Caco-2 (cell line): ENCODE results near the gene OR2L2. TPM values are rescaled to one million over a fixed set of nuclear protein-coding genes. Genes with fewer than 3 reads are reported as not detected.

Experiments
- BruUV-seq: library from RNA; stranded (reverse); fragments of 400-500 nt; replicated peaks from 2 replicates; lab custom pipeline; 2021; lab: Mats Ljungman, UMichigan
- CTCF ChIA-PET: fragments of 300-600 bp; sonication (Branson Sonifier 250); formaldehyde crosslinking; loops from one replicate; lab custom pipeline; 2022; ENCODE audit warnings: antibody characterized with exemption; lab: Charles Lee
- POLR2A ChIA-PET: fragments of 300-600 bp; sonication (Branson Sonifier 250); formaldehyde crosslinking; loops from one replicate; lab custom pipeline; 2022; ENCODE audit warnings: antibody characterized with exemption; lab: Charles Lee
- DNase-seq, 2 experiments: peaks; one replicate each; pipeline versions ENCODE4 v3.0.0 to v3.0.0-alpha.2; 2020 to 2022
- H3K27me3 ChIP-seq: replicated peaks from 2 replicates; pipeline ENCODE4 v1.6.0; 2011; ENCODE audit warnings: low read length; ENCODE audit not compliant: control insufficient read depth, insufficient read depth
- H3K36me3 ChIP-seq: 2 replicates; pipeline ENCODE4 v1.5.1; 2011; ENCODE audit warnings: low read length; ENCODE audit not compliant: control insufficient read depth, insufficient read depth
- H3K4me1 ChIP-seq: fragments of 250-450 bp; sonication (Bioruptor Pico); 2 replicates; pipeline ENCODE4 v1.5.1; 2020; ENCODE audit warnings: mild to moderate bottlenecking
- H3K4me3 ChIP-seq: 2 replicates; pipeline ENCODE4 v1.5.1; 2011; ENCODE audit warnings: low read depth, mild to moderate bottlenecking, control low read depth, low read length
- H3K9me3 ChIP-seq: fragments of 250-450 bp; sonication (Bioruptor Pico); 2 replicates; pipeline ENCODE4 v1.5.1; 2020; ENCODE audit warnings: mild to moderate bottlenecking, moderate library complexity
- H3K27ac Mint-ChIP-seq: one replicate; pipeline ENCODE4 v1.8.0; 2022; ENCODE audit warnings: mixed read lengths; ENCODE audit not compliant: unreplicated experiment
- H3K27me3 Mint-ChIP-seq: one replicate; pipeline ENCODE4 v1.8.0; 2022; ENCODE audit warnings: mixed read lengths; ENCODE audit not compliant: insufficient read depth, unreplicated experiment
- H3K36me3 Mint-ChIP-seq: one replicate; pipeline ENCODE4 v1.8.0; 2022; ENCODE audit warnings: mild to moderate bottlenecking, mixed read lengths; ENCODE audit not compliant: insufficient read depth, unreplicated experiment
- H3K4me1 Mint-ChIP-seq: one replicate; pipeline ENCODE4 v1.8.0; 2022; ENCODE audit warnings: low read depth, mixed read lengths; ENCODE audit not compliant: unreplicated experiment
- H3K4me3 Mint-ChIP-seq: one replicate; pipeline ENCODE4 v1.8.0; 2022; ENCODE audit warnings: mild to moderate bottlenecking, moderate library complexity, mixed read lengths; ENCODE audit not compliant: unreplicated experiment
- H3K9me3 Mint-ChIP-seq: one replicate; pipeline ENCODE4 v1.8.0; 2022; ENCODE audit warnings: mixed read lengths; ENCODE audit not compliant: unreplicated experiment
- CTCF ChIP-seq, 2 experiments: fragments of 200-600 bp in 1 of 2; IDR thresholded peaks; 1 replicate in 1 of 2; 2 replicates in 1 of 2; pipeline versions ENCODE4 v1.5.1 to v1.8.0; 2011 to 2022; ENCODE audit warnings: antibody characterized with exemption in 1 of 2, control low read depth in 1 of 2, inconsistent platforms in 1 of 2, low read depth in 1 of 2, low read length in 1 of 2, mild to moderate bottlenecking in 1 of 2, moderate library complexity in 1 of 2; ENCODE audit not compliant: insufficient read depth in 1 of 2, severe bottlenecking in 1 of 2, unreplicated experiment in 1 of 2
- intact Hi-C: fragments of 100-400 bp; cut with micrococcal nuclease; formaldehyde crosslinking; loops from one replicate; pipeline ENCODE4 v1.10.0; 2022; ENCODE audit not compliant: unreplicated experiment
- total RNA-seq: library from RNA; stranded (reverse); gene quantifications from 2 replicates; pipeline ENCODE4 v1.2.3, GENCODE V29; 2022

OR2L2 gene
- total RNA-seq, 1 experiment from 2014 or later: 0.16 TPM

- no peak within 1 kb of the TSS for H3K4me3 ChIP-seq
- H3K4me1 ChIP-seq: no peaks in the 10 kb centered on the region
- no peak for TF ChIP-seq CTCF (IDR thresholded peaks at IDR 0.05; ENCODE audit: insufficient read depth in 1 of 2, low read depth in 1 of 2, low read length in 1 of 2, severe bottlenecking in 1 of 2, unreplicated experiment in 1 of 2)
- CTCF ChIA-PET: no interaction called here
- Mint-ChIP-seq H3K27ac (no peak within 1 kb of the TSS), H3K27me3 (no peaks in the 10 kb centered on the region), H3K9me3 (peaks cover 47% of the 10 kb centered on the region), H3K4me3 (no peak within 1 kb of the TSS), H3K36me3 (no peaks in the 10 kb centered on the region), H3K4me1 (no peaks in the 10 kb centered on the region)
- POLR2A ChIA-PET: no interaction called here
- no peaks in the 10 kb centered on the region for H3K36me3 ChIP-seq
- peaks cover under 1% of the 10 kb centered on the region; the same call in 1 of the 2 replicates for H3K9me3 ChIP-seq
- H3K27me3 ChIP-seq: no peaks in the 10 kb centered on the region
- no TSS peak for BruUV-seq
- no peak for DNase-seq
- intact Hi-C loops: no loop called here
Measured at GRCh38 chr1:248013229-248013710, 16.6 kb upstream of the OR2L2 start, which contains the start of gene OR2L5. Gene OR2L5, plus strand, starts transcription at chr1:248013660. Its CDS starts 8,288 bp downstream, at chr1:248021948.

- H3K27ac Mint-ChIP-seq: no peak overlapping the region
- no TSS peak for BruUV-seq
- no peaks in the 10 kb centered on the region for H3K4me1 Mint-ChIP-seq
- no peaks in the 10 kb centered on the region for H3K36me3 Mint-ChIP-seq
- no peak for DNase-seq
- TF ChIP-seq CTCF (IDR thresholded peaks at IDR 0.05; ENCODE audit: insufficient read depth in 1 of 2, low read depth in 1 of 2, low read length in 1 of 2, severe bottlenecking in 1 of 2, unreplicated experiment in 1 of 2): no peak
- H3K36me3 ChIP-seq: no peaks in the 10 kb centered on the region
- no peak overlapping the region for H3K4me3 ChIP-seq
- no peak overlapping the region for H3K4me3 Mint-ChIP-seq
- POLR2A ChIA-PET: no interaction called here
- H3K9me3 ChIP-seq: no peaks in the 10 kb centered on the region
- no peaks in the 10 kb centered on the region for H3K27me3 ChIP-seq
- CTCF ChIA-PET: no interaction called here
- H3K4me1 ChIP-seq: no peaks in the 10 kb centered on the region
- H3K27me3 Mint-ChIP-seq: no peaks in the 10 kb centered on the region
- peaks cover 24% of the 10 kb centered on the region for H3K9me3 Mint-ChIP-seq
- intact Hi-C loops: no loop called here
Measured at GRCh38 chr1:248015803-248016202, 14.1 kb upstream of the OR2L2 start.

- Histone ChIP-seq H3K9me3 (no peaks in the 10 kb centered on the region), H3K4me1 (no peaks in the 10 kb centered on the region), H3K4me3 (no peak overlapping the region), H3K36me3 (no peaks in the 10 kb centered on the region), H3K27me3 (no peaks in the 10 kb centered on the region)
- H3K9me3 Mint-ChIP-seq: peaks cover 32% of the 10 kb centered on the region
- no peaks in the 10 kb centered on the region for H3K4me1 Mint-ChIP-seq
- no peak for TF ChIP-seq CTCF (IDR thresholded peaks at IDR 0.05; ENCODE audit: insufficient read depth in 1 of 2, low read depth in 1 of 2, low read length in 1 of 2, severe bottlenecking in 1 of 2, unreplicated experiment in 1 of 2)
- H3K27me3 Mint-ChIP-seq: no peaks in the 10 kb centered on the region
- ChIA-PET CTCF (interaction anchor here (0.6 kb wide), 1 partner anchor 160 kb away, joined by 3 read pairs; no protein-coding TSS in a partner anchor), POLR2A (no interaction called here)
- BruUV-seq: no TSS peak
- H3K27ac Mint-ChIP-seq: no peak overlapping the region
- intact Hi-C loops: no loop called here
- H3K36me3 Mint-ChIP-seq: no peaks in the 10 kb centered on the region
- DNase-seq: no peak
- H3K4me3 Mint-ChIP-seq: no peak overlapping the region
Measured at GRCh38 chr1:248045209-248045608, 15.3 kb downstream of the OR2L2 start.
